PC-9 (cell line): ENCODE measurements around the gene ASIC4. TPM values are rescaled to one million over a fixed set of nuclear protein-coding genes. Genes with fewer than 3 reads are reported as not detected.

Experiments used
- BruUV-seq: library from RNA; stranded (reverse); fragments of 400-500 nt; replicated peaks from 2 replicates; lab custom pipeline; 2021; lab: Mats Ljungman, UMichigan
- CTCF ChIA-PET: fragments of 300-600 bp; sonication (Branson Sonifier 250); formaldehyde crosslinking; loops from one replicate; lab custom pipeline; 2022; ENCODE audit warnings: antibody characterized with exemption; lab: Charles Lee
- POLR2A ChIA-PET: fragments of 300-600 bp; sonication (Branson Sonifier 250); formaldehyde crosslinking; loops from one replicate; lab custom pipeline; 2022; ENCODE audit warnings: antibody characterized with exemption; ENCODE audit not compliant: unreplicated experiment; lab: Charles Lee
- DNase-seq, 2 experiments: peaks; one replicate each; pipeline versions ENCODE4 v3.0.0 to v3.0.0-alpha.2; 2015 to 2022; ENCODE audit warnings: mixed read lengths in 1 of 2
- H2AFZ ChIP-seq: fragments of 200-600 bp; sonication (generic); 2 replicates; pipeline ENCODE4 v1.8.1; 2017; ENCODE audit warnings: antibody characterized with exemption
- H3F3A ChIP-seq: fragments of 200-600 bp; sonication (generic); 2 replicates; pipeline ENCODE4 v1.8.1; 2017; ENCODE audit warnings: antibody characterized with exemption, mild to moderate bottlenecking, low read depth; ENCODE audit not compliant: insufficient read depth
- H3K27ac ChIP-seq: fragments of 200-600 bp; sonication (generic); 2 replicates; pipeline ENCODE4 v1.6.1; 2016; ENCODE audit warnings: mixed run types
- H3K27me3 ChIP-seq: fragments of 200-600 bp; sonication (generic); 2 replicates; pipeline ENCODE4 v1.6.1; 2016; ENCODE audit warnings: low read depth, mixed run types; ENCODE audit not compliant: insufficient read depth
- H3K36me3 ChIP-seq: fragments of 200-600 bp; sonication (generic); 2 replicates; pipeline ENCODE4 v1.6.1; 2016; ENCODE audit warnings: low read depth, mixed run types
- H3K4me1 ChIP-seq: fragments of 200-600 bp; sonication (generic); replicated peaks from 2 replicates; pipeline ENCODE4 v1.6.1; 2016; ENCODE audit warnings: mixed run types; ENCODE audit not compliant: insufficient read depth
- H3K4me2 ChIP-seq: fragments of 200-600 bp; sonication (generic); 2 replicates; pipeline ENCODE4 v1.6.1; 2017; ENCODE audit warnings: mixed run types
- H3K4me3 ChIP-seq: fragments of 200-600 bp; sonication (generic); 2 replicates; pipeline ENCODE4 v1.6.1; 2016; ENCODE audit warnings: mixed run types
- H3K79me2 ChIP-seq: fragments of 200-600 bp; sonication (generic); 2 replicates; pipeline ENCODE4 v1.6.1; 2017; ENCODE audit warnings: low read depth, mixed run types
- H3K9me2 ChIP-seq: fragments of 200-600 bp; sonication (generic); 2 replicates; pipeline ENCODE4 v1.8.1; 2017; ENCODE audit warnings: mild to moderate bottlenecking; ENCODE audit not compliant: insufficient read depth
- H3K9me3 ChIP-seq: fragments of 200-600 bp; sonication (generic); 2 replicates; pipeline ENCODE4 v1.8.1; 2016; ENCODE audit warnings: low read depth; ENCODE audit not compliant: insufficient read depth
- H4K20me1 ChIP-seq: fragments of 200-600 bp; sonication (generic); 2 replicates; pipeline ENCODE4 v1.8.1; 2017; ENCODE audit not compliant: insufficient read depth
- CTCF ChIP-seq: fragments of 200-600 bp; sonication (generic); conservative IDR thresholded peaks from 2 replicates; pipeline ENCODE4 v1.6.1; 2017; ENCODE audit warnings: mixed run types, antibody characterized with exemption, mild to moderate bottlenecking, moderate library complexity
- EZH2 ChIP-seq: fragments of 200-600 bp; sonication (generic); IDR thresholded peaks from 2 replicates; pipeline ENCODE4 v1.8.0; 2017; ENCODE audit warnings: antibody characterized with exemption, low read depth
- intact Hi-C: fragments of 100-400 bp; cut with micrococcal nuclease; formaldehyde crosslinking; loops from one replicate; pipeline ENCODE4 v1.10.0; 2022; ENCODE audit not compliant: unreplicated experiment
- total RNA-seq: library from RNA; stranded (reverse); gene quantifications from 2 replicates; pipeline ENCODE4 v1.2.3, GENCODE V29; 2021

Gene ASIC4
- total RNA-seq, 1 experiment from 2014 or later = 0.22 TPM

GRCh38 chr2:219499058-219499307 lies 15.3 kb upstream of the ASIC4 start:
- Histone ChIP-seq H4K20me1 (no peaks in the 10 kb centered on the region), H3K4me2 (peak overlapping the region; percentile 94), H3K4me1 (peaks cover 19% of the 10 kb centered on the region), H3K9me2 (no peaks in the 10 kb centered on the region), H2AFZ (peak overlapping the region; percentile 73), H3K4me3 (peak overlapping the region; percentile 74), H3K9me3 (no peaks in the 10 kb centered on the region), H3K27me3 (peaks cover 7% of the 10 kb centered on the region; the same call in 1 of the 2 replicates), H3K79me2 (peaks cover 18% of the 10 kb centered on the region; the same call in 1 of the 2 replicates), H3F3A (peaks cover 4% of the 10 kb centered on the region; the same call in 1 of the 2 replicates), H3K27ac (peak overlapping the region; percentile 81), H3K36me3 (no peaks in the 10 kb centered on the region; the same call in 1 of the 2 replicates)
- no TSS peak for BruUV-seq
- intact Hi-C loops = loop anchor here (5.0 kb wide), 1 partner anchor 42 kb away; no protein-coding TSS in a partner anchor
- CTCF ChIA-PET = interaction anchor here (0.7 to 2.9 kb wide), 6 partner anchors 11 to 111 kb away, joined by 3 to 19 read pairs (median 8); partner anchors contain the start of gene DNPEP
- POLR2A ChIA-PET = interaction anchor here (0.6 to 0.7 kb wide), 3 partner anchors 31 to 196 kb away, joined by 3 to 7 read pairs (median 6); no protein-coding TSS in a partner anchor
- TF ChIP-seq EZH2 = no peak
- TF ChIP-seq CTCF = no peak
- DNase-seq = no peak

GRCh38 chr2:219499555-219499954 lies 14.7 kb upstream of the ASIC4 start:
- intact Hi-C loops = loop anchor here (5.0 kb wide), 1 partner anchor 42 kb away; no protein-coding TSS in a partner anchor
- no peak for DNase-seq
- peak overlapping the region; percentile 74 for H3K4me3 ChIP-seq
- TF ChIP-seq EZH2 = no peak
- TF ChIP-seq CTCF = no peak
- peaks cover 18% of the 10 kb centered on the region; the same call in 1 of the 2 replicates for H3K79me2 ChIP-seq
- H3K4me1 ChIP-seq = peaks cover 19% of the 10 kb centered on the region
- H3K27ac ChIP-seq = peak overlapping the region; percentile 81
- H3F3A ChIP-seq = peaks cover 4% of the 10 kb centered on the region; the same call in 1 of the 2 replicates
- H3K9me3 ChIP-seq = no peaks in the 10 kb centered on the region
- no peaks in the 10 kb centered on the region; the same call in 1 of the 2 replicates for H3K36me3 ChIP-seq
- peaks cover 5% of the 10 kb centered on the region; the same call in 1 of the 2 replicates for H3K27me3 ChIP-seq
- H2AFZ ChIP-seq = no peak overlapping the region
- no TSS peak for BruUV-seq
- H3K9me2 ChIP-seq = no peaks in the 10 kb centered on the region
- CTCF ChIA-PET = interaction anchor here (0.7 to 2.9 kb wide), 4 partner anchors 8 to 112 kb away, joined by 4 to 19 read pairs (median 11); partner anchors contain the start of gene DNPEP
- peak overlapping the region; percentile 94 for H3K4me2 ChIP-seq
- POLR2A ChIA-PET = interaction anchor here (0.5 to 0.6 kb wide), 2 partner anchors 60 to 323 kb away, joined by 4 to 5 read pairs; partner anchors contain the start of gene CNPPD1
- no peaks in the 10 kb centered on the region for H4K20me1 ChIP-seq

- no peaks in the 10 kb centered on the region for H3K27me3 ChIP-seq
- H3F3A ChIP-seq = peaks cover 4% of the 10 kb centered on the region; the same call in 1 of the 2 replicates
- no peak for DNase-seq
- BruUV-seq = no TSS peak
- peaks cover 18% of the 10 kb centered on the region; the same call in 1 of the 2 replicates for H3K79me2 ChIP-seq
- intact Hi-C loops = no loop called here
- CTCF ChIA-PET = interaction anchor here (0.7 to 2.5 kb wide), 4 partner anchors 8 to 113 kb away, joined by 4 to 14 read pairs (median 6); partner anchors contain the start of gene DNPEP
- H3K27ac ChIP-seq = no peak overlapping the region
- H3K4me2 ChIP-seq = peak overlapping the region; percentile 94
- POLR2A ChIA-PET = no interaction called here
- no peaks in the 10 kb centered on the region for H3K9me3 ChIP-seq
- no peaks in the 10 kb centered on the region for H3K9me2 ChIP-seq
- TF ChIP-seq EZH2 = no peak
- peak; percentile 42; the same call in 1 of the 2 replicates for TF ChIP-seq CTCF
- H4K20me1 ChIP-seq = no peaks in the 10 kb centered on the region
- no peak overlapping the region for H2AFZ ChIP-seq
- H3K4me3 ChIP-seq = peak overlapping the region; percentile 74; the same call in 1 of the 2 replicates
- peaks cover 19% of the 10 kb centered on the region for H3K4me1 ChIP-seq
- H3K36me3 ChIP-seq = no peaks in the 10 kb centered on the region; the same call in 1 of the 2 replicates
These were observed 14.1 kb upstream of the ASIC4 start for GRCh38 chr2:219500135-219500534.
